WTC11 (cell line): Measurements from ENCODE around the gene CAPN3.

Source experiments
- CTCF ChIP-seq: fragments of 200-600 bp; IDR thresholded peaks from 2 replicates; pipeline ENCODE4 v1.8.0; 2022; ENCODE audit warnings: antibody characterized with exemption
- E2F4 ChIP-seq: sonication (generic); formaldehyde crosslinking; IDR thresholded peaks from 2 replicates; pipeline ENCODE4 v1.8.1; 2022; ENCODE audit warnings: low read depth, mild to moderate bottlenecking, moderate library complexity, missing genetic modification reagents, borderline replicate concordance
- STAT6 ChIP-seq: sonication (generic); formaldehyde crosslinking; conservative IDR thresholded peaks from 2 replicates; pipeline ENCODE4 v1.8.1; 2023; ENCODE audit warnings: mild to moderate bottlenecking, low read depth, missing genetic modification reagents, moderate library complexity

GRCh38 chr15:42356851-42357250 lies 2.5 kb upstream of the CAPN3 start:
- TF ChIP-seq CTCF (no peak), STAT6 (CRISPR knock-in tag) (no peak), E2F4 (no peak)
